A549 (cell line): ENCODE results near the gene SFR1.
"Not testable (repeated sequence)": the region's sequence is repeated elsewhere in the genome, so short reads cannot be mapped to it uniquely, and the experiment has no call there.

Source experiments
- BHLHE40 ChIP-seq: IDR thresholded peaks from 2 replicates; pipeline ENCODE4 v1.6.1; 2012; ENCODE audit warnings: low read depth, low read length, inconsistent platforms
- CHD2 ChIP-seq: fragments of 150-350 bp; IDR thresholded peaks from 2 replicates; pipeline ENCODE4 v1.6.1; 2014; ENCODE audit warnings: low read length; ENCODE audit not compliant: partially characterized antibody
- CTCF ChIP-seq: fragments of >200 bp; sonication (Bioruptor Twin); formaldehyde crosslinking; IDR thresholded peaks from 3 replicates; pipeline ENCODE4 v1.5.1; 2016
- MAZ ChIP-seq: fragments of 150-350 bp; IDR thresholded peaks from 2 replicates; pipeline ENCODE4 v1.6.1; 2014; ENCODE audit warnings: antibody characterized with exemption, low read depth, low read length, borderline replicate concordance
- POLR2A ChIP-seq: IDR thresholded peaks from 2 replicates; pipeline ENCODE4 v1.6.1; 2012; ENCODE audit warnings: mild to moderate bottlenecking, low read length

GRCh38 chr10:104174136-104174535, 52.2 kb downstream of the SFR1 start:
- not testable (repeated sequence) for TF ChIP-seq CTCF, POLR2A, BHLHE40, MAZ, CHD2
